ENCODE results near the gene NLGN1. TPM values are rescaled to one million over a fixed set of nuclear protein-coding genes. Genes with fewer than 3 reads are reported as not detected.

NLGN1 gene
- total RNA-seq, 1 donor from 2014 or later, result 3.9 TPM

- ATAC-seq (no peak), DNase-seq (no peak)
- intact Hi-C loops (cut with DNase I), result no loop called here
- Histone ChIP-seq H3K36me3 (no peaks in the 10 kb centered on the region), H3K27me3 (ENCODE audit: low read depth) (no peaks in the 10 kb centered on the region), H3K4me3 (no peak overlapping the region), H3K9me3 (no peaks in the 10 kb centered on the region), H3K27ac (no peak overlapping the region), H3K4me1 (no peaks in the 10 kb centered on the region)
- TF ChIP-seq CTCF (IDR thresholded peaks at IDR 0.05), result no peak
Observed at GRCh38 chr3:173501931-173502489, 104.5 kb downstream of the NLGN1 start.

GRCh38 chr3:173502983-173503568 lies 105.5 kb downstream of the NLGN1 start:
- ATAC-seq, result no peak
- Histone ChIP-seq H3K36me3 (no peaks in the 10 kb centered on the region), H3K9me3 (no peaks in the 10 kb centered on the region), H3K4me1 (no peaks in the 10 kb centered on the region), H3K27ac (no peak overlapping the region), H3K4me3 (no peak overlapping the region), H3K27me3 (ENCODE audit: low read depth) (no peaks in the 10 kb centered on the region)
- no peak for DNase-seq
- intact Hi-C loops (cut with DNase I), result no loop called here
- TF ChIP-seq CTCF (IDR thresholded peaks at IDR 0.05), result no peak

GRCh38 chr3:173510565-173510964 lies 113.0 kb downstream of the NLGN1 start:
- Histone ChIP-seq H3K27ac (no peak overlapping the region), H3K4me3 (no peak overlapping the region), H3K36me3 (no peaks in the 10 kb centered on the region), H3K4me1 (no peaks in the 10 kb centered on the region), H3K27me3 (ENCODE audit: low read depth) (no peaks in the 10 kb centered on the region), H3K9me3 (no peaks in the 10 kb centered on the region)
- TF ChIP-seq CTCF (IDR thresholded peaks at IDR 0.05), result no peak
- intact Hi-C loops (cut with DNase I), result no loop called here
- no peak for DNase-seq
- ATAC-seq, result no peak

- no peak for TF ChIP-seq CTCF (IDR thresholded peaks at IDR 0.05)
- Histone ChIP-seq H3K27ac (no peak overlapping the region), H3K4me1 (no peaks in the 10 kb centered on the region), H3K36me3 (no peaks in the 10 kb centered on the region), H3K9me3 (no peaks in the 10 kb centered on the region), H3K4me3 (no peak overlapping the region), H3K27me3 (ENCODE audit: low read depth) (no peaks in the 10 kb centered on the region)
- ATAC-seq (no peak), DNase-seq (no peak)
- intact Hi-C loops (cut with DNase I), result no loop called here
Observed at GRCh38 chr3:173513123-173513522, 115.6 kb downstream of the NLGN1 start.

- DNase-seq (no peak), ATAC-seq (peak; percentile 59 to 77)
- Histone ChIP-seq H3K36me3 (no peaks in the 10 kb centered on the region), H3K27ac (no peak overlapping the region), H3K9me3 (no peaks in the 10 kb centered on the region), H3K4me1 (no peaks in the 10 kb centered on the region), H3K4me3 (no peak overlapping the region), H3K27me3 (ENCODE audit: low read depth) (no peaks in the 10 kb centered on the region)
- intact Hi-C loops (cut with DNase I), result no loop called here
- TF ChIP-seq CTCF (IDR thresholded peaks at IDR 0.05), result peak; percentile 31
Observed at GRCh38 chr3:173529062-173529711, 131.6 kb downstream of the NLGN1 start.

Measured in lower lobe of right lung (tissue), 2 donors.